ENCODE data around the gene HSP90AB1.

Gene HSP90AB1

DNA sequence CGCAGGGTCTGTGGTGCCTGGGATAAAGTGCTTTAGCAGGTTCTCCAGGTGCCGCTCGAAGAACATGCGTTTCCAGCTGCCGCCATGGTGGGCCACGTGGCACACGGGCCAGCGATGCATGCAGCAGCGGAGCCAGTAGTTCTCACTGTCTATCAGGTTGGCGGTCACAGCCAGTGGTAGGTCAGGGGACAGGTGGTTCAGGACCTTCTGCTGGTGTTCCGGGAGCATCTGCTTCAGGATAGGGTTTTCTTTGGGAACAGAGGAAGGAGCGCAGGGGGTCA is 39.3 kb downstream of the HSP90AB1 start:
- no peak for DNase-seq (ENCODE audit: low read depth in 2 of 2)

DNA sequence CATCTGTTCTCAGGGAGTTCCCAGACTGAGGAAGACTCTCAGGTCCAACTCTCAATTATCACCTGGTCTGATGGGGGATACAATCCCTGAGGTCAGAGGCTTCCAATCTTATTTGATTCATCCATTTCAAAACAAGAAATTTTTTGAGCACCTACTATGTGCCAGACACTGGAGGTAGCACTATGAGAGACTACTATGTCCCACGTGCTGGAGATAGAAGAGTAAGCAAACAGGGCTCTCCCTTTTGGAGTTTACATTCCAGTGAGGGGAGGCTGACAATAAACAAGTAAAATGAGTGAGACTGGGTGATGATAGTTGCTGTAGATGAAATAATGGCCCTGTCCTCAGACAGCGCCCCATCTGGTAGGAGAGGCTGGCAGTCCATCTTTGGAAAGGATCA is 39.8 kb downstream of the HSP90AB1 start:
- DNase-seq (ENCODE audit: low read depth in 2 of 2), result no peak

DNA sequence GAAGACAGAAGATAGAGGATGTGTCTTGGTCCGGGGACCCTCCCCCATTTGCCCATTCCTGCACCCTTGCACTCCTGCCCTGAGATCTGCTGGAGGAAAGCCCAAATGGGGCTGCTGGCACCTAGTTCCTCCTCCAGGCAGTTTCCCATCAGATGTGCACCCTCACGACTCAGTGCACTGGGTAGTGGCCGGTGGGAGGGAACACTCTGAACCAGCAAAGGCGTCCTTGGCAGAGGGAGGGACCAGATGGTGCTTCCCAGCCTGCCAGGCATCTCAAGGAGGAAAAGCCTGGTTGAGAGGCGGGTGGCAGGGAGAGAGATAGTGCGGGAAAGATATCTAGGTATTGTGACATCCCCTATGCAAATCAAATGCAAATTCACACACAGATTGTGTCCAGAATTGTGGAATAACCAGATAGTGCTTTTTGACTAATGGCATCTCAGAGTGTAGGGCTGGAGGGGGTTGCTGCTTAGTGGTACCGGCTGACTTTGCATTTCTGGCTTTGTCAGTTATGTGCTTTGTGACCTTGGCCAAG is 42.9 kb downstream of the HSP90AB1 start:
- DNase-seq (ENCODE audit: low read depth in 2 of 2), result no peak

DNA sequence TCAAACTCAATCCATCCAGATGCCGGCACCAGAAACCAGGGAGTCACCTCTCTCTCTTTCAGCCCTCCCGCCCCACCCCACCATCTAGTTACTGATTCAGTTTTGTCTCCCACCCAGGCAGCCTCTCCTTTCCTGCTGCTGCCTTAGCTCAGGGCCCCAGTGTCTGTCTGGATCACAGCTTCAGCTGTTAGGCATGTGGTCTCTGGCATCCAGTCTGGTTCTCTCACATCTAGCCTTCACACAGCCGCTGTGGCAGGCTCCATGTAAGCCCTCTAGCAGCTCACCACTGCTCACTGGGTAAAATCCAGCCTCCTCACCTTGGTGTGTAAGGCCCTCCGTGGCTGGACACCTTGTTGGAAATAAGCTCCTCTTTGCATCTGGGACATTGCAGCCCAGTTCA is 44.9 kb downstream of the HSP90AB1 start:
- no peak for DNase-seq (ENCODE audit: low read depth in 2 of 2)

DNA sequence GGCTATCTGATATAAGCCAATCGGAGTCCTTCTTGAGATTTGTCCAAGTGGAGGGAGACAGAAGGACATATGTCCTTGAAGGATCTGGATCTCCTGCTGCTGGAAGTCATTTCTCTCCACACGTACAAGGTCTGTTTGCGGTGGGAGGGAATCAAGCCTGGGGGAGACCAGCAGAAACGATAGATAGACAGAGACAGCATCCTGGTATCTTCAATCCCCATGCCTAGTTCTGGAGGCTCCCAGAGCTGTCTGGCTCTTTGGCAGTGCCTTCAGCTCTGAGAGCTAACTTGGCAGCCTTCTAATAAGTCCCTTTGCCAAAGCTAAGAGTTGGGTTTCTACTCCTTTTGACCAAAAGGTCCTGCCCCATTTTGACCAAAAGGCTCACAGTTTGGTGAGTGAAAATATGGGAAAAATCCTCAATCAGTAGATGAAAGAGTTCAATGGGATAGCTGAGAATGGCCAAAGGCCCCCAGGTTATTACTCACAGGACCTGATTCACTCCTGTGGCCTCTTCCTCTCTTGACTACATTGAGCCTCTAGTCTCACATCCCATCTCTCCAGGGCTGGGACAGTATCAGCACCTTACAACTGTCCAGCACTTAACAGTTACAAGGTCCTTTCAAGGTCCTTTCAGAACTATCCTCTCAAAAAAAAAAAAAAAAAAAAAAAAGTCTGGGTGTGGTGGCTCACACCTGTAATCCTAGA is 45.9 kb downstream of the HSP90AB1 start:
- no peak for DNase-seq (ENCODE audit: low read depth in 2 of 2)

DNA sequence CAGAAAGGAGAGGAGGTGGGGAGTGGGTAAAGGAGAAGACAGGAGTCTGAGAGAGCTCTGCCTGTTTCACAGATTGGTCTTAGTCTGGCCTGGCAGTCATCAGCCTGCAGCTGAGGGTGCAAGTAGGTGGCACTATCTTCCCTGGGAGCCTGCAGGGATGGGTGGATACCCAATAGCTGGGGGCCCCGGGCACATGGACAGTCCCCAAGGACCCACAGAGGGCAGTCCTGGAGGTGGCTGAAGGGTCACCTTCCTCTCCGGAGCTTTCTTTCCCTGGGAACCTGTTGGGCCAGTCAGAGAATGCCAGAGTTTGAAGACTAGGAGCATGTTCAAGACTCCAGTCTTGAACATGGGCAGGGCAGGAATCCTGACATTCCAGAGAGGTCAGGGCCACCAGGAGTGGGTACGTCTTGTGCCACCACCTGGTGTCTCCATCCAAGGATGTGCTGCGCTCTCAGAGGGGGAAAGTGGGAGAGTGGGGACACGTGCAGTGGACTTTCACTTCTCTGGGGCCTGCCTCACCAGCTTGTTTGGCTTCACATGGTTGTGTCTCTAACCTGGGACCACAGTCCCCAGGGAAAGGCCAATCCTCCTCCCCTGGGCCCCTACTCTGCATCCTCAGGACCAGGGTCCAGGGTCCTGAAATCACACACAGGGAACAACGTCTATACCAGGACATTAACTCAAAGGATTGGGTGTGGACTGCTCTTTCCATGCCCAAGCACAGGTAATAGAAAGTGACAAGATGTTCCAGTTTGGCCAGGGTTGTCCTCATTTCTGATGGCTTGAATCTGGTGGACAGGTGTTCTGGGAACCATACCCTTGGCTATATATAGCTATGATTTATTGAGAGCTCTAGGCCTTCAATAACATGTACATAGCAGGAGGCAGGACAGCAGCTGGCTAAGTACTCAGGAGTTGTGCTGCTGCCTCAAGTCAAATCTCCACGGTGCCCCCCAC is 48.2 kb downstream of the HSP90AB1 start:
- DNase-seq (ENCODE audit: low read depth in 2 of 2), result no peak

DNA sequence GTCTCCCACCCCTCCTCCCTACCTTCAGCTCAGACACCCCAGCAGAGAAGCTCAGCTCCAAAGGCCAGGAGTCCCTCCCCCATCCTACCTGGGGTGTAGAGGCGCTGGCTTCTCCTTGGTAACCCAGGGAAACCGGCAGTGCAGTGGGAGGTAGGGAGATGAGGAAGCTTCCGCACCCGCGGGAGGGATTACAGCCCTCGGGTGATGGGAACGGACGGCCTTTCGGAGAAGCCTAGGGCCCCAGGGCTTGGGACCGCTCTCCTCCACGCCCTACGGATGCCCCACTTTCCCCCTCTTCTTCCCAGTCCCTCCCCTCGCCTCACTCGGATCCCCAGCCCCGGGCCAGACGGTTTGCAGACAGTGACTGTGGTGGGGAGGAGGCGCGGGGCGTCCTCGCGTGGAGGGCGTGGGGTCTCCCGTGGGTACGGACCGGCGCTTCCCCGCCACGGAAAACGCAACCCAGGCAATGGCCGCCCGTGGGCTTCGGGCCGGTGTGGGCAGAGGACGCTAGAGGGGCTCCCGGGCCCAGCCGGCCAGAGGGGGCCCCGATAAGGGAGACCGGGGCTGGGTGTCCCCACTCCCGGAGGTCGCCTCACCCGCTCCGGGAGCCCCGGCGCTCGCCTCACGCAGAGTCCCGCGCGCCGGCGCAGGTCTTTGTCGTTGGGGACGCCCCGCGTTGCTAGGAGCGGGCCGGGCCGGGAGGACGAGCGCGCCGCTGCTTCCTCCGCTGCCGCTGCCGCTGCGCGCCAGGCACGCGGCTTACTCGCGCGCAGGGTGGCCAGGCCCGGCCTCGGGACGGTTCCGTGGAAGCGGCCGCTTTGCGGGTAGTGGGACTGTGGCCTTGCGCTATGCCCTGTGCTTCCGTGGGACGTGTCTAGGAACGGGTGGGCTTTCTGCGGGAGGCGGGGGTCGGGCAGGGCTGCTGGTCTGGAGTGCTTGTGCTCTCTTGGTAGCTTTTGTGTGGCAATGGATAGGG is 50.5 kb downstream of the HSP90AB1 start:
- no peak for DNase-seq (ENCODE audit: low read depth in 2 of 2)

DNA sequence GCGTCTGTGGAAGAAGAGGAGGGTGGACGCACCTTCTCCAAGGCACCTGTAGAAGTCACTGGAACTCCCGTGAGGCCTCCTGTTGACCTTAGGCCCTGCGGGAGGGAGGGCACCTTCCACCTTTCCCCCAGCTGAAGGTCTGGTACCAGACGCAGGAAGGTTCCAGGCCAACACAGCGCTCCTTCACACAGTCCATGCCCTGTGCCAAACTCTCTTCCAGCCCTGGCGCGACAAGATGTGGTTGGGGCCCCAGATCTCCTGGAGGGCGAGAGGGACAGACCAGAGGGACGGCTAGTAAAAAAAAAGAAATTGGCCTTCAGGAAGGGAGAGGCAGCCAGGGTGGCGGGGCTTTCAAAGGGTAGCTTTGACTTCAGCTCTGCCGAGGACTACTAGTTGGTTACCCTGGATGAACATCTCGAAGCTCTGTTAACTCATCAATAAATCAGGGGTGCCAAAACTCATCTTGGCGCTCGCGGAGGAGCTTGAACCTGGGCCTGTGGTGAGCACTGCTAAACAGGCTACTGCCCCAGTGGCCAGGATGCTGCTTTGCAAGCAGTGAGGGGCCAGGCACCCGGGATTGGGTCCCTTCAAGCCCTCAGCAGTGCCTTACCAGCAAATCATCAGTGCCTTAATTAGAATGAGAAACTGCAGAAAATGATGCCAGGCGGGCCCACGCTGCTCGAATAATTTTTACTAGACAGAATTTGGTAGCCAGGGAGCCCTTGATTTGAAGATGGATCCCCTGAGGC is 51.3 kb downstream of the HSP90AB1 start:
- no peak for DNase-seq (ENCODE audit: low read depth in 2 of 2)

DNA sequence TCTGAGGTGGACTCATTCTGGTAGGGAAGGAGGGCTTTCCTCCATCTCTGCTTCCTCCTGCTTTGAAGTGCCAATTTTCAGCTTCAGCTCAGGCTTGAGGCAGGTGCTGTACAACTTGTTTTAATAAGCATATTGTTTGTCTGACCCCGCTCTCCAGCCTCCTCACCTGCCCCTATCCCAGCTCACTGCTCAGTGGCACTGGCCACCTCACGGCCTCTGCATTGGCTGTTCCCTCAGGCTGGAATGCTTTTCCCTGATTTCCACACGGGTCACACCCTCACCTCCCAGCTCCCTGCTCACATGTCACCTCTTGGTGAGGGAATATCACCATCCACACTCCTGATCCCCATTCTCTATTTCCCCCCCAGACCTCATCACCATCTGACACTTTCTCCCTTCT is 52.0 kb downstream of the HSP90AB1 start:
- no peak for DNase-seq (ENCODE audit: low read depth in 2 of 2)

DNA sequence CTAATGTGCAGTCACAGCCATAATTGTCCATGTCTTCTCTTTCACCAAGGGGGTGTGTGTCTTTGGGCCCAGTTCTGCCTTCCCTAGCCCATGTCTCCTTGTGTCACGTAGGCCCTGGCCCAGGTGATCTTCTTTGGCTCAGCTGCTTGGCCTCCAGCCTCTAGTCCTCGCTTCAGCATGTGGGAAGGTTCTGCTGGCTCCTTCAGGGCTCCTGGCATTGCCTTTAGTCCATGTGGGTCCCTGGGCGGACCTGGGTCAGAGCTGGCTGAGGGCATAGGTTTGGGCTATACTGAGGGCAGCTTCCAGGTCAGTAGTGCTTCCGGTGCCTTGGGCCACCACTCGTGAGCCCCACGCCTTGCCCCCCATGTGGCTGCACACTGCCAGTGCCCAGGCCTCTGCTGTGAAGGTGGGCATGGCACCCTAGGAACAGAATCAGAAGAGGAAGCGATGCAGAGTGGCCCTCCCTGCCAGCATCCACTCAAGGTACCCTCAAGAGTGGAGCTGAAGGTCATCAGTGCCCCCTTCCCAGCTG is 53.5 kb downstream of the HSP90AB1 start:
- no peak for DNase-seq (ENCODE audit: low read depth in 2 of 2)

DNA sequence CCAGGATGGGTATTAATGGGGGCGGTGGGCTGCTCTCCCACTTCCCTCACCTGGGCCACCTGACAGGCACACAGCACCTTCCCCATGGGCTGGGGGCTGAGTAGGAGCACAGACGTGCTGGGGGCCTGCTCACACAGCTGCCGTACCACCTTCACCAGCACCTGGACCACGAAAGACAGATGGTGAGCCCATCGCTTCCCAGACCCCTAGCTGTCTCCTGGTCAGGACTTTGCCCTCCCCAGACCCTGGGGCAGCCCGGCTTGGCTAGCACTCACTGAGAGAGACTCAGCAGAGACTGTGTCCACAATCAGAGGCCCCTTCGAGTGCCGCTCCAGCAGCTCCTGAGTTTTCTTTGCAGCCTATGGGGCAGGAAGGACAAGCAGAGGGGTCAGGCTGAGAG is 54.2 kb downstream of the HSP90AB1 start:
- DNase-seq (ENCODE audit: low read depth in 2 of 2), result no peak

DNA sequence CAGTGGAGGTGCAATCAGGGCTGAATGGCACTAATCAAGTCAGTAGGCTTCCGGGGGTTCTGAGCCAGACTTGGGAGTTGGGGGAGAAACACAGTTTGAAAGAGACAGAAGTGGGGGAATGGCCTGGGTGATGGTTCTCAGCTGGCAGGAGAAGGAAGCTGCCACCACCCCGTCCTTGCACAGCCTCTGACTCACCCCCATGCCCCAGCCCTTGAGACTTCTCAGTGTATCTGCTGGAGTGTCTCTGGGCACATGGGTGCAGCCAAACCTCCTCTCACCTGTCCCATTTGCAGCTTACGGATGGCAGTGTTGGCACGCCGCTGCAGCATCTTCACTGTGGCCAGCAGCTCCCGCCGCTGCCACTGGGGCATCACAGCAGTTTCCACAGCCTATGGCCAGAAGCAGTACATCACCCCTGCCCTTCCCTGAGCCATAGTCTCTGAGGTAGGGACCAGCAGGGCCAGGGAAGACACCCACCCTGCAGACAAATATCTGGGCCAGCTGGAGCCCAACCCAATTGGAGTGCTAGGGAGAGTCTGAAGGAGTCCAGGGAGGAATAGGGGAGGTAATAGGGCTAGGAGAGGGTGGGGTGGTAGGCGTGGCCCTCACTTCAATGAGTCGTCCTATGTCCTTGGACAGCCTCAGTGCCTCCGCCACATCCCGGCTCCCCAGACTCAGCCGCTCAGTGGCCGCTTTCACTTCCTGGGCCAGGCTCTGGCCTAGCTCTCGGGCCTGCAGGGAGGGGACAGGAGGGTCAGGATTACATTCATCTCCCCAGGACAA is 55.1 kb downstream of the HSP90AB1 start:
- DNase-seq (ENCODE audit: low read depth in 2 of 2), result no peak

DNA sequence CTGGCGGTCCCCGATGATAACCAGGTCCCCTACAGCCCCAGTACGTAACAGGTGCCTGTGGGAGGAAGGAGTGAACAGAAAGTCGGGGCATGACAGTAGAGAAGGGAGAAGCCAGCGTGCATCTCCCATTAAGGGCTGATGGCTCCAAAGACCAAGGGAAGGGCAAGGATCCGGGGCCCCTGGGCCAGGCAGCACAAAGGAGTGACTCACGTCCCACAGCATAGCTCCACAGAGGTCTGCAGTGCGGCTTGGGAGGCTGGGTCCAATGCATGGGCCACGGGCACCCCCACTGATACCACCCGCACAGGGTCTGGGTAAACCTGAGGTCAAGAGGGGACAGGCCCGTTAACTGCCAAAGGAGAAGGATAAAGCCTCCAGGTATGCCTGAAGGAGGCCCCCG is 56.0 kb downstream of the HSP90AB1 start:
- no peak for DNase-seq (ENCODE audit: low read depth in 2 of 2)
